Karpas-422 (cell line): Measurements from ENCODE around the gene ATP5F1C. TPM values are rescaled to one million over a fixed set of nuclear protein-coding genes. Genes with fewer than 3 reads are reported as not detected.
"Not testable (repeated sequence)": the region's sequence is repeated elsewhere in the genome, so short reads cannot be mapped to it uniquely, and the experiment has no call there.

ENCODE experiments used
- DNase-seq: peaks from one replicate; pipeline ENCODE4 v3.0.0-alpha.2; 2015
- H2AFZ ChIP-seq: fragments of 200-600 bp; sonication (generic); 2 replicates; pipeline ENCODE4 v1.6.1; 2014; ENCODE audit warnings: antibody characterized with exemption, low read length, mixed read lengths
- H3K27ac ChIP-seq: fragments of 200-600 bp; sonication (generic); 2 replicates; pipeline ENCODE4 v1.5.1; 2014; ENCODE audit warnings: mild to moderate bottlenecking, low read length, moderate library complexity
- H3K27me3 ChIP-seq: fragments of 200-600 bp; sonication (generic); 2 replicates; pipeline ENCODE4 v1.6.1; 2014; ENCODE audit warnings: low read length, mixed read lengths
- H3K36me3 ChIP-seq: fragments of 200-600 bp; sonication (generic); 2 replicates; pipeline ENCODE4 v1.6.1; 2014; ENCODE audit warnings: low read length, mixed read lengths; ENCODE audit not compliant: insufficient read depth
- H3K4me1 ChIP-seq: fragments of 200-600 bp; sonication (generic); 2 replicates; pipeline ENCODE4 v1.6.1; 2014; ENCODE audit warnings: mild to moderate bottlenecking, low read length, mixed read lengths
- H3K4me2 ChIP-seq: fragments of 200-600 bp; sonication (generic); 2 replicates; pipeline ENCODE4 v1.6.1; 2014; ENCODE audit warnings: low read length, low read depth, mild to moderate bottlenecking; ENCODE audit not compliant: poor library complexity, severe bottlenecking
- H3K4me3 ChIP-seq: fragments of 200-600 bp; sonication (generic); 2 replicates; pipeline ENCODE4 v1.5.1; 2014; ENCODE audit warnings: mild to moderate bottlenecking, antibody characterized with exemption, low read length, mixed read lengths
- H3K79me2 ChIP-seq: fragments of 200-600 bp; sonication (generic); 2 replicates; pipeline ENCODE4 v1.6.1; 2014; ENCODE audit warnings: mild to moderate bottlenecking, low read length, mixed read lengths
- H3K9ac ChIP-seq: fragments of 200-600 bp; sonication (generic); 2 replicates; pipeline ENCODE4 v1.6.0; 2014; ENCODE audit warnings: low read length
- H3K9me2 ChIP-seq: fragments of 200-600 bp; sonication (generic), shearing (Covaris generic); replicated peaks from 2 replicates; pipeline ENCODE4 v1.6.0; 2014; ENCODE audit warnings: mild to moderate bottlenecking, low read length, moderate library complexity; ENCODE audit not compliant: insufficient read depth
- H3K9me3 ChIP-seq: fragments of 300-700, 200-600 bp; sonication (generic); 2 replicates; pipeline ENCODE4 v1.6.1; 2014; ENCODE audit warnings: low read length, mixed read lengths
- H4K20me1 ChIP-seq: fragments of 200-600 bp; sonication (generic); 2 replicates; pipeline ENCODE4 v1.6.1; 2014; ENCODE audit warnings: mild to moderate bottlenecking, antibody characterized with exemption, low read length, low read depth; ENCODE audit not compliant: insufficient read depth
- total RNA-seq: library from RNA; depleted of rRNA; stranded (reverse); fragments of >200 nt; shearing (Covaris generic); gene quantifications from 2 replicates; pipeline ENCODE4 v1.2.3, GENCODE V29; 2014; ENCODE audit warnings: low replicate concordance

Gene ATP5F1C
- total RNA-seq, 1 experiment from 2014 or later = 291 TPM

- Histone ChIP-seq H3K36me3 (peaks cover 78% of the 10 kb centered on the region), H3K4me3 (no peak overlapping the region), H3K9me2 (no peaks in the 10 kb centered on the region), H3K4me1 (no peaks in the 10 kb centered on the region), H3K9ac (no peak overlapping the region), H3K79me2 (peaks cover 8% of the 10 kb centered on the region; the same call in 1 of the 2 replicates), H3K27ac (no peak overlapping the region), H3K27me3 (no peaks in the 10 kb centered on the region), H4K20me1 (peaks cover 27% of the 10 kb centered on the region), H3K9me3 (no peaks in the 10 kb centered on the region), H3K4me2 (no peak overlapping the region), H2AFZ (no peak overlapping the region)
- no peak for DNase-seq
These were observed 14.6 kb downstream of the ATP5F1C start for GRCh38 chr10:7802606-7803005.

- H3K79me2 ChIP-seq = 0 out of 2 replicates have a peak, but pooled peaks cover 8% of the 10 kb centered on the region
- H3K4me3 ChIP-seq = no peak overlapping the region
- H4K20me1 ChIP-seq = peaks cover 27% of the 10 kb centered on the region
- no peaks in the 10 kb centered on the region for H3K27me3 ChIP-seq
- H2AFZ ChIP-seq = no peak overlapping the region
- peaks cover 72% of the 10 kb centered on the region for H3K36me3 ChIP-seq
- H3K9me3 ChIP-seq = no peaks in the 10 kb centered on the region
- DNase-seq = no peak
- H3K4me2 ChIP-seq = no peak overlapping the region
- H3K4me1 ChIP-seq = no peaks in the 10 kb centered on the region
- H3K27ac ChIP-seq = no peak overlapping the region
- no peak overlapping the region for H3K9ac ChIP-seq
- no peaks in the 10 kb centered on the region for H3K9me2 ChIP-seq
These were observed 16.2 kb downstream of the ATP5F1C start for GRCh38 chr10:7804216-7804615.

- peaks cover 67% of the 10 kb centered on the region for H3K36me3 ChIP-seq
These were observed 16.8 kb downstream of the ATP5F1C start for GRCh38 chr10:7804741-7805140.

GRCh38 chr10:7808686-7809267 lies 20.8 kb downstream of the ATP5F1C start:
- peaks cover 33% of the 10 kb centered on the region for H3K36me3 ChIP-seq
- H3K9me3 ChIP-seq = no peaks in the 10 kb centered on the region
- no peaks in the 10 kb centered on the region for H3K27me3 ChIP-seq
- H3K27ac ChIP-seq = no peak overlapping the region
- no peaks in the 10 kb centered on the region for H3K4me1 ChIP-seq
- no peak overlapping the region for H3K9ac ChIP-seq
- no peak overlapping the region for H2AFZ ChIP-seq
- H4K20me1 ChIP-seq = peaks cover 15% of the 10 kb centered on the region
- no peaks in the 10 kb centered on the region for H3K9me2 ChIP-seq
- no peak for DNase-seq
- H3K79me2 ChIP-seq = 0 out of 2 replicates have a peak, but pooled peaks cover 6% of the 10 kb centered on the region
- no peak overlapping the region for H3K4me2 ChIP-seq
- no peak overlapping the region for H3K4me3 ChIP-seq

More at GRCh38 chr10:7804741-7805140, 16.8 kb downstream of the ATP5F1C start:
- Histone ChIP-seq H3K4me1 (no peaks in the 10 kb centered on the region), H3K4me3 (no peak overlapping the region), H4K20me1 (peaks cover 27% of the 10 kb centered on the region), H3K9me2 (no peaks in the 10 kb centered on the region), H3K9ac (no peak overlapping the region), H3K9me3 (no peaks in the 10 kb centered on the region), H3K4me2 (no peak overlapping the region), H3K27ac (no peak overlapping the region), H3K27me3 (no peaks in the 10 kb centered on the region), H2AFZ (no peak overlapping the region), H3K79me2 (0 out of 2 replicates have a peak, but pooled peaks cover 8% of the 10 kb centered on the region)
- DNase-seq = no peak

- Histone ChIP-seq H4K20me1 (peaks cover 5% of the 10 kb centered on the region; the same call in 1 of the 2 replicates), H3K4me1 (no peaks in the 10 kb centered on the region), H3K4me3 (no peak overlapping the region), H3K9me2 (no peaks in the 10 kb centered on the region), H3K27me3 (no peaks in the 10 kb centered on the region), H3K36me3 (peaks cover 18% of the 10 kb centered on the region), H3K27ac (no peak overlapping the region), H3K9me3 (no peaks in the 10 kb centered on the region), H3K4me2 (no peak overlapping the region), H3K79me2 (no peaks in the 10 kb centered on the region), H3K9ac (no peak overlapping the region), H2AFZ (no peak overlapping the region)
- no peak for DNase-seq
These were observed 22.5 kb downstream of the ATP5F1C start for GRCh38 chr10:7810443-7810842.

- Histone ChIP-seq H2AFZ (no peak overlapping the region), H4K20me1 (peaks cover 5% of the 10 kb centered on the region; the same call in 1 of the 2 replicates), H3K9me3 (no peaks in the 10 kb centered on the region), H3K9me2 (no peaks in the 10 kb centered on the region), H3K27me3 (no peaks in the 10 kb centered on the region), H3K9ac (no peak overlapping the region), H3K4me3 (no peak overlapping the region), H3K4me1 (no peaks in the 10 kb centered on the region), H3K79me2 (no peaks in the 10 kb centered on the region), H3K36me3 (peaks cover 14% of the 10 kb centered on the region), H3K27ac (no peak overlapping the region), H3K4me2 (no peak overlapping the region)
- DNase-seq = no peak
These were observed 23.0 kb downstream of the ATP5F1C start for GRCh38 chr10:7811000-7811399.

GRCh38 chr10:7811743-7812142 lies 23.8 kb downstream of the ATP5F1C start:
- not testable (repeated sequence) for H3K4me2 ChIP-seq, H3K4me1 ChIP-seq, H3K9me2 ChIP-seq, H3K79me2 ChIP-seq, H3K27ac ChIP-seq, H3K9me3 ChIP-seq, H4K20me1 ChIP-seq, H3K4me3 ChIP-seq, H2AFZ ChIP-seq, DNase-seq, H3K9ac ChIP-seq, H3K27me3 ChIP-seq
- peaks cover 11% of the 10 kb centered on the region for H3K36me3 ChIP-seq

GRCh38 chr10:7813481-7813880 lies 25.5 kb downstream of the ATP5F1C start:
- H2AFZ ChIP-seq = no peak overlapping the region
- H3K79me2 ChIP-seq = peaks cover 1% of the 10 kb centered on the region
- H3K4me1 ChIP-seq = peaks cover 9% of the 10 kb centered on the region
- no peak overlapping the region for H3K4me3 ChIP-seq
- H3K9me3 ChIP-seq = no peaks in the 10 kb centered on the region
- no peaks in the 10 kb centered on the region for H3K27me3 ChIP-seq
- H3K27ac ChIP-seq = no peak overlapping the region
- no peak overlapping the region for H3K4me2 ChIP-seq
- no peaks in the 10 kb centered on the region for H3K36me3 ChIP-seq
- no peaks in the 10 kb centered on the region for H4K20me1 ChIP-seq
- no peaks in the 10 kb centered on the region for H3K9me2 ChIP-seq
- H3K9ac ChIP-seq = no peak overlapping the region
- DNase-seq = peak; percentile 50
